Measurements from ENCODE around the gene ARHGAP10. TPM values are rescaled to one million over a fixed set of nuclear protein-coding genes. Genes with fewer than 3 reads are reported as not detected.
A peak's percentile ranks its signal among the peaks of the same experiment; 100 is the strongest.

Gene ARHGAP10
- total RNA-seq, 2 experiments from 2014 or later: 7.1 to 8.0 TPM

- CTCF ChIA-PET: interaction anchor here (0.6 kb wide), 1 partner anchor 477 kb away, joined by 3 read pairs; no protein-coding TSS in a partner anchor
- H3K4me3 Mint-ChIP-seq: no peak overlapping the region
- POLR2A ChIA-PET: no interaction called here
- intact Hi-C loops (cut with micrococcal nuclease): no loop called here
- peaks cover 6% of the 10 kb centered on the region for H3K36me3 Mint-ChIP-seq
- H3K4me1 Mint-ChIP-seq (ENCODE audit: low read depth): no peaks in the 10 kb centered on the region
- DNase-seq: no peak
- H3K27me3 Mint-ChIP-seq: no peaks in the 10 kb centered on the region
- no peak overlapping the region for H3K27ac Mint-ChIP-seq
- peaks cover 9% of the 10 kb centered on the region for H3K9me3 Mint-ChIP-seq
Observed at GRCh38 chr4:148025981-148026380, 294.1 kb downstream of the ARHGAP10 start.

- intact Hi-C loops (cut with micrococcal nuclease): no loop called here
- ChIA-PET CTCF (no interaction called here), POLR2A (no interaction called here)
- no peak overlapping the region for H3K4me3 Mint-ChIP-seq
- H3K9me3 Mint-ChIP-seq: peaks cover 9% of the 10 kb centered on the region
- H3K27me3 Mint-ChIP-seq: no peaks in the 10 kb centered on the region
- peaks cover 6% of the 10 kb centered on the region for H3K36me3 Mint-ChIP-seq
- H3K27ac Mint-ChIP-seq: no peak overlapping the region
- no peak for DNase-seq
- H3K4me1 Mint-ChIP-seq (ENCODE audit: low read depth): no peaks in the 10 kb centered on the region
Observed at GRCh38 chr4:148027201-148027600, 295.3 kb downstream of the ARHGAP10 start.

- Mint-ChIP-seq H3K4me1 (ENCODE audit: low read depth) (no peaks in the 10 kb centered on the region), H3K27me3 (no peaks in the 10 kb centered on the region), H3K4me3 (no peak overlapping the region), H3K9me3 (peaks cover 9% of the 10 kb centered on the region), H3K36me3 (peaks cover 6% of the 10 kb centered on the region), H3K27ac (no peak overlapping the region)
- POLR2A ChIA-PET: no interaction called here
- CTCF ChIA-PET: no interaction called here
- intact Hi-C loops (cut with micrococcal nuclease): no loop called here
- DNase-seq: no peak
Observed at GRCh38 chr4:148029781-148030180, 297.9 kb downstream of the ARHGAP10 start.

- intact Hi-C loops (cut with micrococcal nuclease): no loop called here
- Mint-ChIP-seq H3K27ac (no peak overlapping the region), H3K27me3 (no peaks in the 10 kb centered on the region), H3K36me3 (peaks cover 6% of the 10 kb centered on the region), H3K4me3 (no peak overlapping the region), H3K9me3 (peaks cover 9% of the 10 kb centered on the region), H3K4me1 (ENCODE audit: low read depth) (no peaks in the 10 kb centered on the region)
- DNase-seq: no peak
- CTCF ChIA-PET: no interaction called here
- POLR2A ChIA-PET: no interaction called here
Observed at GRCh38 chr4:148030193-148030873, 298.4 kb downstream of the ARHGAP10 start.

- Mint-ChIP-seq H3K9me3 (no peaks in the 10 kb centered on the region), H3K36me3 (no peaks in the 10 kb centered on the region), H3K4me1 (ENCODE audit: low read depth) (no peaks in the 10 kb centered on the region), H3K27me3 (no peaks in the 10 kb centered on the region), H3K4me3 (no peak overlapping the region), H3K27ac (no peak overlapping the region)
- CTCF ChIA-PET: no interaction called here
- intact Hi-C loops (cut with micrococcal nuclease): no loop called here
- POLR2A ChIA-PET: no interaction called here
- no peak for DNase-seq
Observed at GRCh38 chr4:148034813-148035212, 302.9 kb downstream of the ARHGAP10 start.

GRCh38 chr4:148041606-148042329 lies 309.9 kb downstream of the ARHGAP10 start:
- DNase-seq: no peak
- Mint-ChIP-seq H3K27me3 (no peaks in the 10 kb centered on the region), H3K9me3 (no peaks in the 10 kb centered on the region), H3K4me3 (no peak overlapping the region), H3K4me1 (ENCODE audit: low read depth) (peaks cover 18% of the 10 kb centered on the region), H3K27ac (no peak overlapping the region), H3K36me3 (peaks cover under 1% of the 10 kb centered on the region)
- intact Hi-C loops (cut with micrococcal nuclease): no loop called here
- POLR2A ChIA-PET: interaction anchor here (1.6 kb wide), 1 partner anchor 9 kb away, joined by 4 read pairs; no protein-coding TSS in a partner anchor
- CTCF ChIA-PET: interaction anchor here (1.2 kb wide), 1 partner anchor 20 kb away, joined by 3 read pairs; no protein-coding TSS in a partner anchor

GRCh38 chr4:148044089-148044911 lies 312.4 kb downstream of the ARHGAP10 start:
- H3K9me3 Mint-ChIP-seq: no peaks in the 10 kb centered on the region
- intact Hi-C loops (cut with micrococcal nuclease): no loop called here
- H3K27ac Mint-ChIP-seq: no peak overlapping the region
- ChIA-PET POLR2A (no interaction called here), CTCF (interaction anchor here (0.6 kb wide), 1 partner anchor 565 kb away, joined by 3 read pairs; no protein-coding TSS in a partner anchor)
- H3K4me3 Mint-ChIP-seq: no peak overlapping the region
- peaks cover 7% of the 10 kb centered on the region for H3K36me3 Mint-ChIP-seq
- DNase-seq: no peak
- peaks cover 24% of the 10 kb centered on the region for H3K4me1 Mint-ChIP-seq (ENCODE audit: low read depth)
- H3K27me3 Mint-ChIP-seq: no peaks in the 10 kb centered on the region

GRCh38 chr4:148044912-148045352 lies 313.0 kb downstream of the ARHGAP10 start:
- Mint-ChIP-seq H3K27me3 (no peaks in the 10 kb centered on the region), H3K4me3 (no peak overlapping the region), H3K36me3 (peaks cover 7% of the 10 kb centered on the region), H3K9me3 (no peaks in the 10 kb centered on the region), H3K4me1 (ENCODE audit: low read depth) (peaks cover 24% of the 10 kb centered on the region), H3K27ac (no peak overlapping the region)
- ChIA-PET CTCF (interaction anchor here (0.6 kb wide), 1 partner anchor 103 kb away, joined by 3 read pairs; no protein-coding TSS in a partner anchor), POLR2A (no interaction called here)
- DNase-seq: no peak
- intact Hi-C loops (cut with micrococcal nuclease): no loop called here

GRCh38 chr4:148048598-148048997 lies 316.7 kb downstream of the ARHGAP10 start:
- Mint-ChIP-seq H3K4me1 (ENCODE audit: low read depth) (peaks cover 55% of the 10 kb centered on the region), H3K27ac (no peak overlapping the region), H3K36me3 (peaks cover 9% of the 10 kb centered on the region), H3K4me3 (no peak overlapping the region), H3K9me3 (no peaks in the 10 kb centered on the region), H3K27me3 (no peaks in the 10 kb centered on the region)
- intact Hi-C loops (cut with micrococcal nuclease): no loop called here
- ChIA-PET POLR2A (no interaction called here), CTCF (no interaction called here)
- DNase-seq: no peak

- H3K4me3 Mint-ChIP-seq: no peak overlapping the region
- peaks cover 59% of the 10 kb centered on the region for H3K4me1 Mint-ChIP-seq (ENCODE audit: low read depth)
Observed at GRCh38 chr4:148051403-148051802, 319.5 kb downstream of the ARHGAP10 start.

GRCh38 chr4:148052448-148052847 lies 320.6 kb downstream of the ARHGAP10 start:
- Mint-ChIP-seq H3K9me3 (no peaks in the 10 kb centered on the region), H3K36me3 (peaks cover 5% of the 10 kb centered on the region), H3K27ac (peak overlapping the region; percentile 7), H3K4me3 (no peak overlapping the region), H3K27me3 (no peaks in the 10 kb centered on the region), H3K4me1 (ENCODE audit: low read depth) (peaks cover 60% of the 10 kb centered on the region)
- POLR2A ChIA-PET: no interaction called here
- intact Hi-C loops (cut with micrococcal nuclease): loop anchor here (10.0 kb wide), 1 partner anchor 322 kb away; no protein-coding TSS in a partner anchor
- CTCF ChIA-PET: interaction anchor here (1.5 kb wide), 1 partner anchor 68 kb away, joined by 4 read pairs; no protein-coding TSS in a partner anchor
- DNase-seq: peak; percentile 24

More at GRCh38 chr4:148051403-148051802, 319.5 kb downstream of the ARHGAP10 start:
- POLR2A ChIA-PET: interaction anchor here (1.6 kb wide), 1 partner anchor 10 kb away, joined by 4 read pairs; no protein-coding TSS in a partner anchor
- Mint-ChIP-seq H3K27me3 (no peaks in the 10 kb centered on the region), H3K9me3 (no peaks in the 10 kb centered on the region), H3K36me3 (peaks cover 9% of the 10 kb centered on the region), H3K27ac (peak overlapping the region; percentile 26)
- intact Hi-C loops (cut with micrococcal nuclease): loop anchor here (10.0 kb wide), 1 partner anchor 323 kb away; no protein-coding TSS in a partner anchor
- no peak for DNase-seq
- CTCF ChIA-PET: interaction anchor here (1.5 kb wide), 1 partner anchor 67 kb away, joined by 4 read pairs; no protein-coding TSS in a partner anchor
